NCI-H2107 (cell line): ENCODE data around the gene CD151.

Experiments used
- DNase-seq: peaks from one replicate; lab custom pipeline; 2025; lab: John Stamatoyannopoulos, UW

CD151 gene

DNA sequence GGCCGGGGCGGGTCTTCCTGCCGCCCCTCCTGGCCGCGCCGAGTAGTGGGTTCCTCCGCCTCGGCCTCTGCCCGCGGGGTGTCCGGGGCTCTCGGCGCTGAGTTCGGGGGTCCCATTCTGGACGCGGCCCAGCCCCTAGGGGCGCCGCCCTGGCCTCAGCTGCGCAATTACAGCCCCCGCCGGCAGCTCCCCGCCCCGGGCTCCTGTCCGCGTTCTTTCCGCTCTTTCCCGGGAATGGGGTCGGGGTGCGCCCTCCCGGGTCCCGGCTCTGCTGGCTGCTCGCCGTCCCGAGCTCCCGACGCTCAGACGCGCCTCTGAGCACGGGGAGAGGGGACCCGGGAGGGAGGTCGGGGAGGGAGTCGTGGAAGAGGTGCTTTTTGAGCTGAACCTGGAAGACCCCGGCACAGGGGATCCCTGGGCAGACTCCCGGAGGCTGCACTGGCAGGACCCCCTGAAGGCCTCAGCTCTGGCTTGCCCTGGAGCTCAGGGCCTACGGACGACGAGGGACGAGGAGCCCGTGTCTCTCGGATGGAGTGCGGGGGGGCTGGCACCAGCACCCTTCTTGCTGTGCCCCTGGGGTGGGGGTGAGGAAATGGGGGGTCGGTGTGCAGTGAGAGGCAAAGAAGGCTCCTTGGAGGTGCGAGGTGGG, 10.5 kb downstream of the CD151 start:
- DNase-seq = no peak

DNA sequence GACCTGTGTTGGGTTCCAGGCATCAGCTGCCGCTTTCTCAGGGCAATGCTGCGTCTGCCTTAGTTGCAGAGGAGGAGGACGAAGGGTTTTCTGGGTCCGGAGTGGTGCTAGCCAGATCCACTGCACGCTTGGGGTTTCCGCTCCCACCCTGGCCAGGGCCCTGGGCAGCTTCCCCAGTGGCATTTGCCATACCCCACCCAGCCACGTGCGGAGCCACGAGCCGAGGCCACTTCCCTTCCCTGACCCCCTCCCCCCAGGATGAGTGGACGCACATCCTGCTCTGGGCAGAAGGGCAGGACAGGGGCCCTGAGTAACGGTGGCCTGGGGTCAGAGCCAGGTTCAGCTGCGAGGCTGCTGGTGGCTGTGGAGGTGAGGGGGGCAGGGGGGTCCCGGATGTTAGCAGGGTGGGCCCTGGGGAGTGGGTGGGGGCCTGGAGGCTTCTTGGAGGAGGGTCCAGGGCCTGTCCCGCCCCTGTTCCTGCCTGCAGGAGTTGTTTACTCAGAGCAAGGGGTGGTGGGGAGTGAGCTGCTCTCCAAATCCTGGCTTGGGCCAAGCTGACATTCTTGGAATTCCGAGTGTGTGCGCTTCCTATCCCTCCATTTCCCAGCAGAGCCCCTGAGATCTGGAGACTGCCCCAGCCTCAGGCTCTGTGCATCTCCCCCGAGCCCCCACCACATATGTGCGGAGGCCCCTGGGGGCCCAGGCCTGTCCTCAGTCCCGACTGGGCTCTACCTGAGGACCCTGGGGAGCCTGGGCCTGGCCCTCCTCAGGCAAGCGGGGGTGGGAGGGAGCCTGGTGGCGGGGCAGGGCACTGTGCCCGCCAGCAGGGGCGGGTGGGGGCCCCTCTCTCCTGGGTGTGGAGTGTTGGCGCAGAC, 11.3 kb downstream of the CD151 start:
- DNase-seq = no peak

- no peak for DNase-seq
Measured at GRCh38 chr11:844693-845644, 12.2 kb downstream of the CD151 start.

GRCh38 chr11:845872-846495, 13.2 kb downstream of the CD151 start:
- no peak for DNase-seq

- no peak for DNase-seq
Measured at GRCh38 chr11:846496-847098, 13.8 kb downstream of the CD151 start.

DNA sequence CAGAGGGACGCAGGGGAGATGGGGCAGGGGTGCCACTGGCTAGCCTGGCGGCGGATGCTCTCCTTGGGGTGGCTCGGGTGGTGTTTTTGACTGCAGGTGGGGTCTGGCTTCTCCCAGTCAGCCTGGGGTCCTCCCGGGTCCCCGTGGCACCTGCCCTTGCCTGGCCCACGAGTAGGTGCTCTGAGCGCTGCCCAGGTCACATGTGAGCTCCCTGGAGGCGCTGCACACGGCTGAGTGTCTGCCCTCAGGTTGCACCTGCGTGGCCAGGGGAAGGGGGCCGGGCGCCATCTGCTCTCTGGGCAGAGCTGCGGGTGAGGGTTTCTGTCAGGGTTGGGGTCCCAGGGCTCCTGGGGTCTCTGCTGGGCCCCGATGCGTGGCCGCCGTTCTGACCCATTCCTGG, 15.1 kb downstream of the CD151 start:
- no peak for DNase-seq

DNA sequence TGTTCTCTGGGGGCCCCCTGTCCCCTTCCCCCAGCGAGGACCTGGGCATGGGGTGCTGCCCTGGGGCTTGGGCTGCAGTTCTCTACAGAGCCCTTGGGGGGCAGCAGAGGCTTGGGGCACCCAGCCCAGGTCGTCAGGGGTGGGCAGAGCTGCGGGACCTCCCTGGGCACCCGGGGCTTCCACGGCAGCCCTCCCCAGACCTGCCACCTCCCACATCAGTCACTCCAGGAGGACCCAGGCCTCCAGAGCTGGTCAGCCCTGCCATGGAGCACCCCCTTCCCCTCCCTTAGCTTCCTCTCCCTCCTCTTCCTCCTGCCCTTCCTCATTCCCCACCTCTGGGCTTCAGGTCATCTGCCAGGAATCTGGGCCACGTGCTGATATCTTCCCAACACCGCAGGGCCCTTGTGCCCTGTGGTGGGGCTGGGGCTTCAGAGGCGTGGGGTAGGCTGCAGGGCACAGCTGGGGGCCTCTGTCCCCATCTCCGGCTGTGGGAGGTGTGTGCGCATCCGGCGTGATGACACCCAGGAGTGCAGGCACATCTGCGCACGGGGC, 15.7 kb downstream of the CD151 start:
- DNase-seq = no peak

DNA sequence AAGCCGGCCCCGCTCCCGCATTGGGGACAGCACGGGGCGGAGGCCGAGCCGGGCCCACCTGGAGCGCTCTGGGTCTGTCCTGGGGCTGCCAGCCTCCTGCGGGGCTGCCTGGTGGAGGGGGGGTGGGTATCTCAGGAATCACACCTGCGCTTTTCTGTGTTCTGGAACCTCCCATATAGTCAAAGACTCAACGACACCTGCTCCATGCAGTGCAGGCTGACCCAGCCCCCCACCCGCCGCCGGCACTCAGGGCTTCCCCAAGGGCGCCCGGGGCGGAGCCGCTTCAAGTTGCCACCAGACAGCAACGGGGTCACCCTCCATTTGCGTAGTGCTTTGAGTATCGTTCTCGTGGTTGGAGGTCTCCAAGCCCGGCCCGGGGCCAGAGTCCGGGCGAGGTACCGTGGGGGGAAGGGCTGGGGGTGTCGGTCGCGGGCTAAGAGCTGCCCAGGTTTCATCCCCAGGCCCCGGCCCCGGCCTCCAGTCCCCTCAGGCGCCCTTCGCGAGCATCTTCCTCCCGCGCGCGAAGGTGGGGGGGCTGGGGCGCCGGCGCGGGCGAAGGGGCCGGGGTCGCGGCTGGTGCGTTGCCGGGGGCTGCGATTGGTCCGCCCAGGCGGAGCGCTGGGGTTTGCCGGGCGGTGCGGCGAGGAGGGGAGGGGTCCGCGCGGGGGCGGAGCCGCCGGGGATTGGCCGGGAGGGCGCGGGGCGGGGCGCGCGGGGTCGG, 16.5 kb downstream of the CD151 start:
- DNase-seq = no peak

DNA sequence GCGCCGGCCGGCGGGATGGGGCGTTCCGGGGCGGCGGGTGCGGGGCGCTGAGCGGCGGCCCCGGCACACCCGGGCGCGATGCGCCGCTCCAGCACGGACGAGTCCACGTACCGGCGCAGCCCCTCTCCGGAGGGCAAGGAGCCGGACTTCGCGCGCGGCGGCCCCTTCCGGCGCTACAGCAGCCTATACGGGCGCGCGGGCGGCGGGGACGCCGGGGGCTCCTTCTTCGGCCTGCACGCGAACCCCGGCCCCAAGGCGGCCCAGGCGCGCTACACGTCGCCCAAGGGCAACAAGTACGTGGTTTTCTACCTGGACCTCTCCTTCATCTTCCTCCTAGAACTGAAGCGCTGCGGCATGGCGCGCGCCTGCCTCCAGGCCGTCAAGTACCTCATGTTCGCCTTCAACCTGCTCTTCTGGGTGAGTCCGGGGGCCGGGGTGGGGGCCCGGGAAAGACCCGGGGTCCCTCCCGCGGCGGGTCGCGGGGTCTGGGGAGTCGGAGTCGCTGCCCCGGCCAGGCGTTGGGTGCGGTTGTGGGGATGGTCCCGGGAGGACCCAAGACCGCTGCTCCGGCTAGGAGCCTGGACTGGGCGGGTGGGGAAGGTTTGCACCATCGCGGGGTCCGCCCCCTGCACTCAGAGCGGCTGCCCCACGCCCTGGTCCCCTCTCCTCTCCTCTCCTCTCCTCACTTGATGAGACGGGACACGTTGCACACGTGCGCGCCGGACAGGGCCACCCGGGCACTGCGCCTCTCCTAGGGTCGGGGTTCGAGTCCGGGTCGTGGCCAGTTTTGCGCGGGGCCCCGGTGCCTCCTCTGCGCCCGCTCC, 17.4 kb downstream of the CD151 start:
- DNase-seq = no peak

GRCh38 chr11:850775-851763, 18.3 kb downstream of the CD151 start:
- no peak for DNase-seq

GRCh38 chr11:852762-853161, 20.0 kb downstream of the CD151 start:
- no peak for DNase-seq

DNA sequence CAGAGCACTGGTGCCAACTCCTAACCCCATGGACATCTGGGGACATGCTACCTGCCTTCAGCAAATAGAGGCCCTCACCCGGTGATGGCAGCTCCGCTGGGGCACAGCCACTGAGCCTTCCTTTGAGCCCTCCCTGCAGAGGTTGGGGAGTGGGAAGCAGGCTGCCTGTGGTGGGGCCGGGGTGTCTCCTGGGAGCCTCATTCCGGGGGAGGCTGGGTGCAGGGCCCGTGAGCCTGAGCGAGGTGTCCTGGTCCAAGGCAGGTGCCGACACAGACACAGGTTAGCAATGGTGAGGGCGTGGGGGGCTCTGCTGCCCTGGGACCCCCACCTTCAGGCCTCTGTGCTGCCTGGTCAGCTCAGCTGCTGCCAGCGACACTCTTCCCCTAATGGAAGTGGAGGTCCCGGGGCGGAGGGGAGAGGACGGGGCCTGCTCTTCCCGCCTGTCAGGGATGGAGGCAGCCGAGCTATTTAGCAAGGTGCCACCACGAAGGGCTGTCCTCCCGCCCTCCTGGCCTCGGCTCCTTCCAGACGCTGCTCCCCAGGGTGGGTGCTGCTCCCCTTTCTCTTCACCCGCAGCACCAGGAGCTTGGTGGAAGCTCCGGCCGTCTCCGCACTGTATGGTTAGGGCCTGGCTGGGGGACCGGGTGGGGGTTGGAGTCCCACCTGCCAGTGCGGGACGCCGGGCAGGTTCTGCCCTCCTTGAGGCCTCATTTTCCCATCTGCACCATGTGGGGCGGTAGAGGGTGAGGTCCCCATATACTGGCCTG, 21.1 kb downstream of the CD151 start:
- DNase-seq = no peak

GRCh38 chr11:854601-855329, 22.0 kb downstream of the CD151 start:
- no peak for DNase-seq

DNA sequence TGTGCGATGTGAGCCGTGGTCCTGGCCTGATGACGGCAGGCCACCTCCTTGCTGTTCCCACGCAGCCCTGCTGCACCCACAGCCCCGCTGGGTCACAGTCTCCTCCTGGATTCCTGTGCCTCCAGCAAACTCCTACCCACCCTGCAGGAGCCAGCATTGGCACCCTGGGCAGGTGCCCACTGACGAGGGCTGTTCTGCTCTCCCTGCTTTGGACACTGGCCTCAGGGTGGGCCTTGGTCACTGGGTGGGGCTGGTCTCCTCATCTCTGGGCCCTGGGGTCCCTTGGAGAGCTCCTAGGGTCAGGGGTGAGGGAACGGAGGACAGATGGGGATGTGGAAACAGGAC, 22.6 kb downstream of the CD151 start:
- DNase-seq = no peak

GRCh38 chr11:855796-856195, 23.0 kb downstream of the CD151 start:
- DNase-seq = no peak

DNA sequence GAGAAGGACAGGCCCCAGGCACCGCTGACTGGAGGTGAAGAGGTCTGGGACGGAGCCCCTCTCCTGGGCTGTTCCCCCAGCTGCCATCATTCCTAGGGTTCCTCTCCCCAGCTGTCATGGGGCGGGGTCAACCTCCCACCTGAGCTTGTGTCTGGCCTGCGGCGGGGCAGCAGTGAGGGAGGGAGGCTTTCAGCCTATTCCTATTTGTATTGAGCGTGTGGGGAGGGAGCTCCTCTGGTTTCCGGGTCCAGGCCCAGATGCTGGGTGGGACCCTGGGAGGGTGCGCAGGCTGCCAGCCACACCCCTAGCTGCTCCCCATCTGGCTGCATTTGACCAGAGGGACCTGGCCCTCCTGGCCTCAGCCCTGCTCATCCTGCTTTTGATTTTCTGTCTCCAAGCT, 23.6 kb downstream of the CD151 start:
- DNase-seq = no peak
